ENCODE results near the gene PRXL2A. TPM values are rescaled to one million over a fixed set of nuclear protein-coding genes. Genes with fewer than 3 reads are reported as not detected.

PRXL2A gene
- total RNA-seq, 1 donor from 2014 or later = 73.5 TPM

- peak overlapping the region; percentile 60 for H3K27ac Mint-ChIP-seq
- peaks cover 10% of the 10 kb centered on the region for H3K4me1 Mint-ChIP-seq (ENCODE audit: unreplicated experiment)
- H3K27me3 Mint-ChIP-seq = no peaks in the 10 kb centered on the region
- TF ChIP-seq CTCF (conservative IDR thresholded peaks at IDR 0.05) = no peak
- no peaks in the 10 kb centered on the region for H3K36me3 Mint-ChIP-seq
- DNase-seq (ENCODE audit: extremely low spot score, unreplicated experiment) = no peak
- H3K9me3 Mint-ChIP-seq = no peaks in the 10 kb centered on the region
- H3K4me3 Mint-ChIP-seq = no peak overlapping the region
Measured at GRCh38 chr10:80394358-80394916, 13.9 kb upstream of the PRXL2A start.

- DNase-seq (ENCODE audit: extremely low spot score, unreplicated experiment) = no peak
- no peak overlapping the region for H3K27ac Mint-ChIP-seq
- TF ChIP-seq CTCF (conservative IDR thresholded peaks at IDR 0.05) = no peak
- H3K4me1 Mint-ChIP-seq (ENCODE audit: unreplicated experiment) = peaks cover 10% of the 10 kb centered on the region
- no peaks in the 10 kb centered on the region for H3K27me3 Mint-ChIP-seq
- no peaks in the 10 kb centered on the region for H3K9me3 Mint-ChIP-seq
- no peaks in the 10 kb centered on the region for H3K36me3 Mint-ChIP-seq
- H3K4me3 Mint-ChIP-seq = no peak overlapping the region
Measured at GRCh38 chr10:80397014-80397413, 11.3 kb upstream of the PRXL2A start.

- peaks cover under 1% of the 10 kb centered on the region for H3K4me1 Mint-ChIP-seq (ENCODE audit: unreplicated experiment)
- no peaks in the 10 kb centered on the region for H3K36me3 Mint-ChIP-seq
- no peak overlapping the region for H3K27ac Mint-ChIP-seq
- H3K27me3 Mint-ChIP-seq = no peaks in the 10 kb centered on the region
- no peaks in the 10 kb centered on the region for H3K9me3 Mint-ChIP-seq
- no peak overlapping the region for H3K4me3 Mint-ChIP-seq
- no peak for DNase-seq (ENCODE audit: extremely low spot score, unreplicated experiment)
- TF ChIP-seq CTCF (conservative IDR thresholded peaks at IDR 0.05) = no peak
Measured at GRCh38 chr10:80400136-80400804, 8.1 kb upstream of the PRXL2A start.

GRCh38 chr10:80405035-80405434 is 3.3 kb upstream of the PRXL2A start:
- peaks cover 30% of the 10 kb centered on the region for H3K4me1 Mint-ChIP-seq (ENCODE audit: unreplicated experiment)
- no peaks in the 10 kb centered on the region for H3K36me3 Mint-ChIP-seq
- no peak for DNase-seq (ENCODE audit: extremely low spot score, unreplicated experiment)
- TF ChIP-seq CTCF (conservative IDR thresholded peaks at IDR 0.05) = no peak
- no peaks in the 10 kb centered on the region for H3K9me3 Mint-ChIP-seq
- no peak overlapping the region for H3K4me3 Mint-ChIP-seq
- H3K27ac Mint-ChIP-seq = no peak overlapping the region
- H3K27me3 Mint-ChIP-seq = no peaks in the 10 kb centered on the region

GRCh38 chr10:80405626-80406025 is 2.7 kb upstream of the PRXL2A start:
- no peaks in the 10 kb centered on the region for H3K36me3 Mint-ChIP-seq
- DNase-seq (ENCODE audit: extremely low spot score, unreplicated experiment) = no peak
- H3K4me3 Mint-ChIP-seq = no peak overlapping the region
- TF ChIP-seq CTCF (conservative IDR thresholded peaks at IDR 0.05) = no peak
- no peak overlapping the region for H3K27ac Mint-ChIP-seq
- H3K4me1 Mint-ChIP-seq (ENCODE audit: unreplicated experiment) = peaks cover 35% of the 10 kb centered on the region
- no peaks in the 10 kb centered on the region for H3K27me3 Mint-ChIP-seq
- no peaks in the 10 kb centered on the region for H3K9me3 Mint-ChIP-seq
